Hindlimb muscle (tissue), 1 donor: ENCODE results near the gene PPP1R9B. TPM values are rescaled to one million over a fixed set of nuclear protein-coding genes. Genes with fewer than 3 reads are reported as not detected.

Source experiments
- DNase-seq: peaks from one replicate; pipeline ENCODE4 v3.0.0-alpha.2; 2013
- polyA plus RNA-seq: library from polyadenylated mRNA; unstranded; fragments of 120-200 nt; gene quantifications from one replicate; pipeline ENCODE4 v1.2.1, GENCODE V29; 2013; ENCODE audit not compliant: insufficient read length

PPP1R9B gene
- polyA plus RNA-seq, 1 donor = 41.1 TPM

DNA sequence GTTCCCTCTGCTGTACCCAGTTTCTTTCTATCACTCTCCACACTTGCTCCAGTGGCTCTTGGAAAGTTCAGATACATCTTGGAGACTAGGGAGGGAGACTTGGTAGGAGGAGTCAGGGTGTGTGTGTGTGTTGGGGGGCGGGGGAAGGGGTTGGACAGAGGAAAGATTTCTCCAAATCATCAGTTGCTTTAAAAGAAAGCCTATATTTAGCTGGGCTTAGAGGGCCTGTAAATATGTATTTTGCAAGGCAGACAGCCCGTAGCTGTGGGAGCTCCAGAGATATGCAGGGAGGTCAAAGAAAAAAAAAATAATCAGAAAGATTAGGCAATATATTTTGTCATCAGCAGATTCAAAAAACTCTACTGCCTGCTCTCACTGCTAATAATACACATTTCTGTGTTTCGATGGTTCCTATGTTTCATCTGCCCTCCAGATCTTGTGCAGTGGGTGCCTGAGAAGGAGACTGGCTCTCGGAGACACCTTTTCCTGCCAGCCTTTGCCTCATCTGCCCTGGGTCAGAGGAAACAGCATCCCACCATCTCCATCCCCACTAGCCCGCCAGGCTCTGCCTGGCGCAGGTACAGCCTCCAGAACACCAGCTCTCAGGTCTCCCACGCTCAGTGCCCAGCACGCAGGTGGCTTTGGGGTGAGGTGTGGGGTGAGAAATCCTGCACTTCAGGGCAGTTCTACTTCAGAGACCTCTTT lies 4.8 kb upstream of the PPP1R9B start:
- DNase-seq = no peak

DNA sequence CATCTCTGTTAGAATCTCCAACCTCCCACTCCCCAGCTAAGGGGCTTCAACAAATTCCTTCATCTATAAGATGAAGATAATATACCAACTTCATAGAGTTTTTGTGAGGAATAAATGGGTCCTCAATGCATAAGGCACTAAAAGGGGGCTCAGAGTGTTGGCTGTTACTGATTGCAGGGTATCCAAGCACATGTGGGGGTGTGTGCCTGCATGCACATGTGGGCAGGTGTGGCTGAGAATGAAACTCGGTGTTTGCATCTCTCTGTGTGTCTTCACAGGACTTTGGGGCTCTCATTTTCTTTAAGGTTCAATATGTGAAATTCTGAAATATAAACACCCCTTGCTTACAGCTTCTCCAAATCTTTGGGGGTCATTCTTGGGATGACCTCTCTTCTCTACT lies 4.1 kb upstream of the PPP1R9B start:
- no peak for DNase-seq

DNA sequence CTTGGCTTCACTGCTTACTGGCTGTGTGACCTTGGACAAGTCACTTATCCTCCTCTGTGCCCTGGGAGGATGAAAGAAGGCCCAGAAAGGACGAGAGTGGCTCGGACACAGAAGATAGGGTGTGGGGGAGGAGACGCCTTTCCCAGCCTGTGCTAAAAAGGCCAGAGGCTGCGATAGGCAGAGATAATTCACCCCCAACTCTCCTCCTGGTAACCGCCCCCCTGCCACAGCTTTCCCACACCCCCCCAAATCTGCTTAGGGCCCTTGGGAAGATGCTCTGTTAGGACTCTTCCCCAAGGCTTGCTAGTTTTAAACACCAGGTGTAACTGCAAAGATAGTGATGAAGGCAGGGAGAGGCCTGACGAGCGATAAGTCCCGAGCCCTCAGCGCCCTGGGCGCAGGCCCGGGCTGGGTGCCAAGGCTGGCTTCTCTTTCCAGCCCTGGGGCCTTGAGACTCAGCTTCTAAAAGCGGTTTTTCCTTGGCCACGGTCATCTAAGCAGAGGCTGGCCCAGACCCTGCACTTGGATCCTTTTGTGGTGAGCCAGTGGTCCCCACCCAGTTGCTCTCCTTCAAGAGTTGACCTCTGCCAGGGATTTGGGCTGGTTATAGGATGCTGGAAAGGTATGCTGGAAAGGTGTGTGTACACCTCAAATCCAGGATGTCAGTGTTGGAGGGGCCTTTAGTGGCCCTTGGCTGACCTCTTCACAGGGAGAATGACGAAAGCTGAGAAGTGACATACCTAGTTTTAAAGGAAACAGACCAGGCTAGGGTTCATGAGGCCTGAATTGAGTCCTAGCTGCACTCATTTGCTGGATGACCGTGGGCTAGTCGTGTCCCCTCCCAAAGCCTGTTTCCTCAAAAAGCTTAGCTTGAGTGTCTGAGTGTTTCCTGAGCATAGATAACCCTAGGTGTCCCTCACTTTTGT lies 3.4 kb upstream of the PPP1R9B start:
- DNase-seq = no peak

DNA sequence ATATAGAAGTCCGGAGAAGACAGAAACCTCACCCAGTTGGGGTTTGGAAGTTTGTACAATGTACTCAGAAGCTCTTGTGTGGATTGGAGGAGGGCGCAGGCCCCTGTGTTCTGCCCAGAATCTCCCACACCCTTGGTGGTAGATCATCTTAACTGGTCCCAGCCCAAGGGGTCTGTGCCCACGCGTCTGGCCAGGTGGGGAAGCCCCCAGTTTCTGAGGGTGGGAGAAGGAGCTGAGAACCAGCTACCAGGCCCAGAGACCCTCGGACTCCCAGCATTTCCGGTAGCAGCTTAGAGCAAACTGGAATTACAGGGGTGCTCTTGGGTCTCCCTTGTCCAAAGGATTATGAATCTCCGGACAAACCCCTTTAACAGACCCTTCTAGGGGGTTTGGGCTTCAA lies 2.3 kb upstream of the PPP1R9B start:
- no peak for DNase-seq

DNA sequence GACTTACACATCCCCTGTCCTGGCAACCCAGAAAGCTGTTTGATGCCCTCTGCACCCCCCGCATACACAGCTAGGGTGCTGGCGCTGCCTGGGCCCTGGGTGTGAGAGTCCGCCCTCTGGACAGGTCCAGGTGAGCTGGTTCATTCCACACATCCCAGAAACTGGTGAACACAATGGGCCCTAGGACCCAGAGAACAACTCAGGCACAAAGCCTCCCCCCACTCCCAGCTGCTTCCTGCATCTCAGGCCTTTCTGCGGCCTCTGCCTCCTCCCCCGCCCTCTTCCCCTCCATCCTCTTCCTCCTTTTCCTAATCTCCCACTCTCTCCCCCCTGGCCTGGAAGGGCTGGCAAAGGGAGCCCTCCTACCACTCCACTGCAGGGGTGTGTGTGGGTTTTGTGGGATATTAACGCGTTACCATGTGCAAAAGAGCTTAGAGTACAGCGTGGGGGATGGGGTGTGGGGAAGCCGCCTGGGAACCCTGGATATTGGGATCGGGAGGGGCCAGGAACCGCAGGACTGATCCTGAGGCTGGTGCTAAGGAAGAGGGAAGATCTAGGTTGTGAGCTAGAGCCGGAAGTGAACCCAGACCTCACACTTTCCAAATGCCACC lies 1.6 kb upstream of the PPP1R9B start:
- peak; percentile 90 for DNase-seq

DNA sequence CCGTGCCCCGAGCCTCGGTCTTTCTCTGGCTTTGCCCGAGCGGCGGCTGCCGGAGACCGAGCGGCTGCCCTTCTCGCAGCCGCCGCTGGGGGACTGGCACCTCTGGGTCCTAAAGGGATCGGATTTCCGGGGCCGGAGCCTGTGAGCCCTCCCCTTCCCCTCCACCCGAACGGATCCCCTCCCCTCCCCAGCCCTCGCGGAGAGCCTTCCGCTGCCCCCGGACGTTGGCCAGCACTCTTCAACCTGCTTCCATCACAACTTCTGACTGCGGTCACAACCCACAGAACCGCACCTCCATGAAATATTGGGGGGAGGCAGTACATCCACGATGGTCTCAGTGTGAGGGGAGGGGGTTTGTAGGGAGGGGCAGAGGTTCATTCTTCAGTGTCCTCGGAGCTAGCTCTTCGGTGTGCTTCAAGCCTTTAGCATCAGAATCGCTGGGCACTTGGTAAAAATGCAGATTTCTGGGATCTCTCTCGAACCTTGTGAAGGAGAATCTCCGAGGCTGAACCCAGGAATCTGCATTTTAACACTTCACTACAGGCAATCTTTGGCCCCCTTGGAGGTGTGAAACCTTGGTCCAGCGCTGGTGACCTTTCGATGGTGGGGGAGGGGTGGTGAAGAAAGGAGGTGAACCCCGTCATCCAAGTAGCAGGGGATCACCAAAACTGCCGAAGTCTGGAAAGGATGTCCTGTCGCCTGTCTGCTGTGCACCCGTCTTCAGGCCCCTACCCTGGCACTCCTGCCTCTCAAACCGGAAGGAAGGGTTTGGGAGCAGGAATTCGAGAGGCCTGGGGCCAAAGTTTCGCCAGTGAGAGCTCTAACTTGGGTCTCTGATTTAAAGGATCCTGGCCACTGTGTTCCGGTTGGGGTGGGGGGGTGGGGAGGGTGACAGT lies 812 bp upstream of the PPP1R9B start:
- DNase-seq = peak; percentile 93

DNA sequence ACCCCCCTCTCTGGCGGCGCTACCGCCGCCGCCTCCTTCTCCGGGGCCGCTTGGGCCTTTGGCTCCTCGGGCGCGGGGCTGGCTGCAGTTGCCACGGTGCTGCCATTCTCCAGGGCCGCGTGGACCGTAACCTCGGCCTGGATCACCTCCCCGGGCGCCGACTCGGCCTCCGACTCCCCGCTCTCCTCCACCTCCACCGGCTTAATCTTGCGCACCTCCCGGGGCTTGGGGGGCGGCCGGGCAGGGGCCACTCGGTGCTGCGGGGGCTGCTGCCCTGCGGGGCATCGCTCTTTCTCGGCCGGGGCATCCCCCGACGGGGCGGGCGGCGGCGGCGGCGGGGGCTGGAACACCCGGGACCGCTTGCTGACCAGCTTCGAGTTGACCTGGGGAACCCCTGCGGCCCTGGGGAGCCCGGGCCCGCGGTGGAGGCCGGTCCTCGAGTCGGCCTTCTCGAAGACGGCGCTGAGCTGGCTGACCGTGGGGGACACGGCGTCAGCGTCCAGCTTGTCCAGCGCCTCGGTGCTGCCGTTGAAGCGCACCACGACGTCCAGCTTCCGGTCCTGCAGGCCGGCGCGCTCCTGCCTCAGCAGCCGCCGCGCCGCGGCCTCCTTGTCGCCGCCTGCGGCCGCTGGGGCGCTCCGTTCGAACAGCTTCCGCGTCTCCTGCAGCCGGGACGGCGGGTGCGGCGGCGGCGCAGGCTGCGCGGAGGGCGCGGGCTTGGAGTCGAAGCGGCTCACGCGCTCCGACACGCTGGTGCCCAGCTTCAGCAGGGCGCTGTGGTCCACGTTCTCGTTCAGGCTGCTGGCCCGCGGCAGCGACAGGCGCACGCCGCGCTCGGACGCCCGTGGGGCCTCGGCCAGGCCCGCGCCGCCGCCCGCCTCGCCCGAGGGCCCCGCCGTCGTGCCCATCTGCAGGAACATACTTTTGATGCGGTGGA lies 792 bp downstream of the PPP1R9B start:
- no peak for DNase-seq

GRCh38 chr17:50149091-50149416 lies 1.4 kb downstream of the PPP1R9B start:
- no peak for DNase-seq

- no peak for DNase-seq
These were observed 2.0 kb downstream of the PPP1R9B start for GRCh38 chr17:50148226-50149090.

DNA sequence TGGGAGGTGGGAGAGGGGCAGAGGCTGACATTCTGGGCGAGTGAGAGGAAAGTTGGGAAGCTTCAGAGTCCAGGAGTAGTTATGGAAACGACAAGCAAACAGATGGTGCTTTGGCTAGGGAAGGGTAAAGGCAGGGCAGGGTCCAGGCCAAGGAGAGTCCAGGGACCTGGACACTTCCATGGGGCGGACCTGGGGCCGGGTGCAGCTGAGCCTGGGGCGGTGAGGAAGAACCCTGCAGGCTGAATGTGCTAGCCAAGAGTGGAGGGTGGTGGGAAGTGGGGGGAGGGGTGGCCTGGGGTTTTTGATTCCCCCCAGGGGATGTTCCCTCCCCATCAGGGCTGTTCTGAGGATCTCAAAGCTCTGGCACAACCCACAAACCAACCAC lies 2.6 kb downstream of the PPP1R9B start:
- DNase-seq = no peak

DNA sequence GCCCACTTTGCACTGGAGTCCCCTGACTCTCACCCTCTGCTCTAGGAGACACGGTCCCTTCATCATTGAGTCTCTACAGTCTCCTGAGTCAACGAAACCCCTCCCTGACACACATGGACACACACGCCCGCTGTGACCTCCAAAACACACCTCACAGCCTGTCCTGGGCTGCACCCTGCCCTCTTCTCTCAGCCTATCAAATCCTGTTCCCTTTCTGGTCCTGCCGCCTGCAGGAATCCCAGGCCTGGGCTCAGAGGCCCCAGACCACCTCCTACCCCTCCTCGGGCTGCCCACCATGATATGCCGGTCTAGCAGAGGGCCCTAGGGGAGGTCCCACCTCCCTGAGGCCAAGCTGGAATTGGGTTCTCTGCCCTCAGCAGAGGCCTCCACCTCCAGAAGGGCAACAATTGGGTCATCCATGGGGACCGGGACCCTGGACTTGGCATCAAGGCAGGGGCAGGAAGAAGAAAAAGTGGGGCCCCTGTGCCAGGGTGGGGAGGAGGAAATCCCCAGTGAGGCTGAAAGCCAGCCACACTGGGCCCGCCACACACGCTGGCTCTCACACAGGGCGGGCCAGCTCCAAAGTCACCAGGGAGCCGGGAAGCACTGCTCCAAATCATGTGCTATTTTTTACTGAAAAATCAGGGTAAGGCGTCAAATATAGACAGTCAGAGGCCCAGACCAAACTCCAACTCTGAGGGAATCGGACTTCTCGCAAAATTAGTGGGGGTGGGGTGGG lies 3.4 kb downstream of the PPP1R9B start:
- no peak for DNase-seq

- no peak for DNase-seq
These were observed 4.1 kb downstream of the PPP1R9B start for GRCh38 chr17:50146230-50146926.

DNA sequence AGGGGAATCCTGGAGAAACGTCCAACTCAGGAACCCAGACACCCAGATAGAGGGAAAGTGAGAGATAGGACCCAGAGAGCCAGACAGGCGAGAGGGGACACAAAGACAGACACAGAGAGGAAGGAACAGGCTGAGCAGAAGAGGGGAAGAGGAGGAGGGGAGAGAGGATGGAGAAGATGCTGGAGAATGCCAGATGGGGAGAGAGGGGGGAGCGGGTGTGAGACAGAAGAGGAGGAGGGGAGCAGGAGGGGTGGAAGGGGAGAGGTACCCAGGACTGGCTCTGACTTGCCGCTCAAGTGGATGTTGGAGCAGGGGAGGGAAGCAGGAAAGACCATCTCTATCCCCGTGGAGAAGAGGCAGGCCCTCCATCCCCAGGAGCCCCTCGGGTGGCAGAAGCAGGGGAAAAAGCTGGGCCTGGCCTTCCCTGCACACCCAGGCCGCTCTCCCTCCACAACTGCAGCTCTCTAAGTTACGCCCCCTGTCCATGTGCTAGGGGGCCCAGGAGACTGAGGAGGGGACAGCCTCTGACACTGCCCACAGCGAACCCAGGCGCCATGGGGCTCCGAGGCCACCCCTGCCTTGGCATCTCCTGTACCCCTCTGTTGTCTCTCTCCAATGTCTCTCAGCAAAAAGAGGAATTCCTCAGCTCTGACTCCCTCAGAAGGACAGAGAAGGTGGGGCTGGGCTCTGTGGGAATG lies 4.8 kb downstream of the PPP1R9B start:
- DNase-seq = no peak

DNA sequence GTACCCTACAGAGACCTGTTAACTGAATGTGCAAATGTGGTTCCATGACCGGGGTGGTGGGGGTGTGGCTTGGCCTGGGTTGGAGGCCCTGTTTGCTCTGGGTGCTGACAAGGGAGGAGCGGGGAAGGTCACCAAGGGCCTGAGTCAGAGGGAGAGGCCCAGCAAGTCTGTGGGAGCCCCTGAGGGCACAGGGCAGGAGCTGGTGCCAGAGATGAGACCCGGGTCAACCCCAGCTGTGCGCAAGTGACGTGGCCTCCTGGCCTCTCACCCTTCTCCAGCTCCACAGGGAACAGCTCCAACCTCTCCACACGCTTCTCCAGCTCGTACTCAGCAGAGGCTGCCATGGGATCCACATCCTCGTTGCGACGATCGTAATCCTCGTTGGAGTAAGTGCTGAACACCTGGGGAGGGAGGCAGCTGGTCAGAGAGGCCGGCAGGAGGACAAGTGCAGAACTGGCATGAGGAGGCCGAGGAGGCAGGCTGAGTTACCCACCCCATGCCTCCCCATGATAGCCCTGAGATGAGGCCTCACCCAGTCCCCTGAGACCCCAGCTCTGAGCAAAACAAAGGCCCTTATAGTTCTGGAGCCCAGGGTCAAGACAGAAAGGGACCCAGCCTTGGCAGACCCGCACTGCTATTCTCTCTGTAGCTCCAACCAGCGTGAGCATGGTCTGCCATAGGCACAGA lies 5.5 kb downstream of the PPP1R9B start:
- DNase-seq = no peak

- no peak for DNase-seq
These were observed 6.1 kb downstream of the PPP1R9B start for GRCh38 chr17:50144355-50144754.

- DNase-seq = no peak
These were observed 6.9 kb downstream of the PPP1R9B start for GRCh38 chr17:50143461-50144176.

DNA sequence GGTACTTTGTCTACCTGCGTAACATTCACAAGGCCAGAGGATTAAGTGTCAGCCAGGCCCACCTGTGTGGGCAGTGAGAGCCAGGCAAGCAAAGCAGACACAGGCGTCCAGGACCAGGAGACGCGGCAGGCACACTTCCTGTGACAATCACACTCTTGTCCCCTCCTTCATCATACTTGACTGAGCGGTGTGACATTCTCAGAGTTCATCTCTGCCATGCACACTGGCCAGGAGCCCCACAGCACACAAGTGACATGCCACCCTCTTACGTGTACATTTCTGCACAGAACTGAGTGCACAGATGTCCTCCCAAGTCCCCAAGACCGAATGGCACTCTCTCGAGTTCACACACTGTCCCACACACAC lies 8.7 kb downstream of the PPP1R9B start:
- no peak for DNase-seq
